NT2/D1 (cell line): ENCODE measurements around the gene ABCC6.

Source experiments
- SUZ12 ChIP-seq: IDR thresholded peaks from 2 replicates; pipeline ENCODE4 v1.6.1; 2011; ENCODE audit not compliant: insufficient read length, insufficient read depth; ENCODE audit errors: extremely low read depth
- YY1 ChIP-seq: IDR thresholded peaks from 2 replicates; pipeline ENCODE4 v1.6.1; 2011; ENCODE audit not compliant: insufficient read length, insufficient read depth
- ZNF274 ChIP-seq: IDR thresholded peaks from 2 replicates; pipeline ENCODE4 v1.6.1; 2011; ENCODE audit warnings: mild to moderate bottlenecking, low read depth, low read length

DNA sequence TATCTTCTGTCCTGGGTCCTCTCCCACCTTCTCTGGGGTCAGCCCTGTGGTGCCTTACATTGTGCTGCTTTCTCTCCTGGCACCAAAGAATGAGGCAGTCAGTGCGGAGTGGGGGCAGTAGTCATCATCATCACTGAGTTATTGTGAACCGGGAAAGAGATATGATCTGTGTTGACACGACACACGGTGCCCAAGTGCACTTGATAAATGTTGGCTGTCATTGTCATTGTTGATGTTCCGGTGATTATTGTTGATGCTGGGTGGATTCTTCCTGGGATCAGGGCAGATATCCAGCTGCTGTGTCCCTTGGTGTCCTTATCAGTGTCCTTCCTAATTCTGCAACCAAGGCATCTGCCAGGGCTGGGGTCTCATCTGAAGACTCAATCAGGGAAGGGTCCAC lies 121.7 kb downstream of the ABCC6 start:
- TF ChIP-seq YY1 (no peak), ZNF274 (no peak), SUZ12 (no peak)
